Activated effector memory CD4-positive, alpha-beta T cell treated with Interleukin-2 at 50 U/mL for 16 hours (primary cell): ENCODE results near the gene NKX6-2.
"Not testable (repeated sequence)": the region's sequence is repeated elsewhere in the genome, so short reads cannot be mapped to it uniquely, and the experiment has no call there.

Experiments used
- DNase-seq: peaks from one replicate; pipeline ENCODE4 v3.0.0-alpha.2; 2020

The NKX6-2 gene

GRCh38 chr10:132752378-132752777 is 33.6 kb downstream of the NKX6-2 start:
- DNase-seq = no peak

GRCh38 chr10:132750936-132751335 is 35.0 kb downstream of the NKX6-2 start:
- no peak for DNase-seq

GRCh38 chr10:132749371-132749795 is 36.6 kb downstream of the NKX6-2 start:
- no peak for DNase-seq

GRCh38 chr10:132748545-132749370 is 37.2 kb downstream of the NKX6-2 start:
- DNase-seq = no peak

- DNase-seq = no peak
These were observed 37.8 kb downstream of the NKX6-2 start for GRCh38 chr10:132748135-132748534.

DNA sequence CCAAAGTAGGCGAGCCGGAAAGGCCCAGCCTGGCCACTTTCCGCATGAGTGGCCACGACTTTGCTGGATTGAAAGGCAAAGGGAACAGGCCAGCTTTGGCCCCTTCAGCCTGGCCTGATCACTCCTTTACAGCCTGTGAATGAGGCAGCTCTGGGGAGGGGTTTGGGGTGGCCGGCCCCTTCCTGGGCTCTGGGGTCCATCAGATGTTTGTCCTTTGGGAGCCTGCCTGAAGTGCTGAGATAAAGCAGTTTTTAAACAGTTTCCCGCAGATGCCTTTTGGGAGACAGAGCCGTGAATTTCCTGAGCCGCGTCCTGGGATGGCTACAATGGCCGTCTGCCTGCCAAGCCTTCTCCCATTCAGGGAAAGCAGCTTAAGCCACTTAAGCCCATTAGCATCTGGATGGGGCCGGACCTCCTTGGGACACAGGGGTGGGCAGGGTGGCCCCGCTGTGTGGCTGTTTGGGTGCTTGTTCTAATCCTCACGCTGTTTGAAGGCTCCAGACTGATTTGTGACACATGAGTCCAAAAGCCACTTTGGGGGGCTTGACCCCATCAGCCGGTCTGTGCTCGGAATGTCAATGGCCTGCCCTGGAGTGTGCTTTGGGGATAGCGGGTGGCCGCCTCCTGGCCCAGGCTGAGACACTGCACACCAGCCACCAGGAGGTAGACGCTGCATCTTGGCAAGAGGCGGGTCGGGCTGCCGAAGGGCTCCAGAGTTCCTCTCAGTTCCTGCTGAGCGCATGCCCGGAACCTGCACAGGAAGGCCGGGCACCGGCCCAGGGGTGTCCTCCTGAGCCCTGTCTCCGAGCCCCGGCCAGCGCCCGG is 38.9 kb downstream of the NKX6-2 start:
- no peak for DNase-seq

DNA sequence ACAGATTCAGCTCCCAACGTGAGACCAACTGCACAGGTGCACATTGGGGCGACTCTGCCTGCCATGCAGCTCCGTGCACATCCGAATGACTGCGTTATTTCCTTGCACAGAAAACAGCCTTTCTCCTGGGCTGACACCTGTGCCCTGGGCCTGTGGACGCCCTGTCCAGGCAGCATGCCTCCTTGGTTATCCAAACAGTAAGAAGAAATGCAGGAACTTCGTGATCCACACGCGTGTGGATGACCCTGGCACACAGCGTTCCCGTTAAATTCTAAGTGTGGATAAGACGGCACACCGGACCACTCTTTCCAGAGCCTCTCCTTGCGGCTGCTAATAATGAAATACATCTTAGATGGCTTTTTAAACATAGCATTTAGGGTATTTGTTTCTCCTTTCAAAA is 39.6 kb downstream of the NKX6-2 start:
- DNase-seq = no peak

DNA sequence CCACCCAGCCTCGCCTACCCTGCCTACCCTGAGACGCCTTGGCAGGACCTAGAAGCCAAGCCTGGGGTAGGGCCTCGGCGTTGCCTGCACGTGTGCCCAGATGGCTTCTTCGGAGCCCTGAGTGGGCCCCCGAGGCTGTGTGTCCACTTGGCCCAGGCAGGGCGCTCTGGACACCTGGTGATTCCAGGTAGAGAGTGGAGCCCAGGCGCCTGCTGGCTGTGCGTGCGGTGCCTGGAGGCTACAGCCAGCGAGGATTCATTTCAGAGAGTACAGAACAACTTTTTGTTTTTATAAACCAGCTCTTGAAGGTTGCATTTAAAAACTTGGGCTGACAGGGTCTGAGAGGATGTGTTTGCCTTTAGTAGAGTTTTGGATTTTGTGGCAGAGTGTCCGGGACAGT is 40.0 kb downstream of the NKX6-2 start:
- no peak for DNase-seq

DNA sequence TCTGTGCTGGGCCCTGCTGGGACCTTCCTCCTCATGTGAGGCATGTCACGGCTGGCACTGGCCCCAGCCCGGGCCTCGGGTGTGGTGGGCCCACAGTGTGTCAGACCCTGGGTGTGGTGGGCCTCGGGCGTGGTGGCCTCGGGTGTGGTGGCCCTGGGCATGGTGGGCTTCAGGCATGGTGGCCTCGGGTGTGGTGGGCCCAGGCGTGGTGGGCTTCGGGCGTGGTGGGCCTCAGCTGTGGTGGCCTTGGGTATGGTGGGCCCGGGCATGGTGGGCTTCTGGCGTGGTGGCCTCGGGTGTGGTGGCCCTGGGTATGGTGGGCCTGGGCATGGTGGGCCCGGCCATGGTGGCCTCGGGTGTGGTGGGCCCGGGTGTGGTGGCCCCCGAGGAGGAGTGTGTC is 40.4 kb downstream of the NKX6-2 start:
- no peak for DNase-seq

- DNase-seq = no peak
These were observed 41.1 kb downstream of the NKX6-2 start for GRCh38 chr10:132744839-132745238.

- DNase-seq = no peak
These were observed 41.9 kb downstream of the NKX6-2 start for GRCh38 chr10:132743925-132744490.

DNA sequence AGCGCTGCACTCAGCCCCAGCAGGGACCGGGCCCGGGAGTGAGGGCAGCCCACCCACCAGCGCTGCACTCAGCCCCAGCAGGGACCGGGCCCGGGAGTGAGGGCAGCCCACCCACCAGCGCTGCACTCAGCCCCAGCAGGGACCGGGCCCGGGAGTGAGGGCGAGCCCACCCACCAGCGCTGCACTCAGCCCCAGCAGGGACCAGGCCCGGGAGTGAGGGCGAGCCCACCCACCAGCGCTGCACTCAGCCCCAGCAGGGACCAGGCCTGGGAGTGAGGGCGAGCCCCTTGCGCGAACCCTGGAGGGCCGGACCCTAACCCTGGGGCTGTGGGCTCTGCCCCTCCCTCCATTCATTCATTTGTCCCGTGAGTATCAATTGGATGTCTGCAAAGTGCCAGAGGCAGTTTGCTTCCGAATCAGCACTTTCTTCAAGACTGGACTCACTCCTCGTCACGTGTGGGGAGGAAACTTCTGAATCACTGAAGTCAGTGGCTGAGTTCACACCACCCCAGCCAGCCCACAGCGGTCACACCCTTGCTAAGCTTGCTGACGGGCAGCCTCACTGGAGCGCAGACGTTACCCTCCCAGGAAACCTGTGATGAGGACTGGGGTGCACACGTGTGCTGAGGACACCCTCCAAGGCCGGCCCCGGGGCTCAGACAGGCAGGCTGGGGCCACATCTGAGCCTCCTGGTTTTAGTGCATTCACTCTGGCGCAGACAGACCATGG is 42.6 kb downstream of the NKX6-2 start:
- not testable (repeated sequence) for DNase-seq

DNA sequence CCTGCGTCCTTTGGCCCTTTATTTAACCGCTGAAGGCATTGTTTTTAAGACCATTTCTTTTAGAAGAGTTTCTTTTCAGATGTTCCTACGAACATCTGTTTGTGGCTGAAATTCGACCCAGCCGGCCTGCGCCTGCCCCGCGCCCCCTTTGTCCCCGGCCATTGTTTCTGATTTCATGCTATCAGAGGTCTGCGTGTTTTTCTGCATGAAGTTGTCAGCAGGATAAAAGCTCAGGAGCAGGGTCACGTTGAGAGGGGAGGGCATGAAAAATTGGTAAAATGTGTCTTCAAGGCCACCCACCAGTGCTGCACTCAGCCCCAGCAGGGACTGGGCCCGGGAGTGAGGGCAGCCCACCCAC is 43.1 kb downstream of the NKX6-2 start:
- DNase-seq = no peak

GRCh38 chr10:132742167-132742836 is 43.6 kb downstream of the NKX6-2 start:
- no peak for DNase-seq

DNA sequence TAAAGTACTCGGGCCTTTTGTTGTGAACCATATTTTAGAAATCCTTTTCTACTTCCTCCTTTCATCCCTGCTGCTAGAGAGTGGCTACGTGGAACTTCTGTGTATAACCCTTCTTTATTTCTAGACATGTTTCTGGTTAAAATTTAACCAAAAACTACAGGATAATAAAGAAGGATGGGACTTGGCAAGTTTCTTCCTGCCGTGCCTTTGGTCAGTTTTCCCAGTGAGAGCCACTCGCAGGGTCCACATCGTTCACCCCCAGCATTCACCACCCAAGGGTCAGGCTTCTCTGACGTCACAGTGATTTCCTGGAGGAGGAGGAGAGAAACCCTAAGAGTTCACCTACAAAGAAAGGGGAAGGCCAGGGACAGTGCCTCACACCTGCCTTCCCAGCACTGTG is 45.4 kb downstream of the NKX6-2 start:
- DNase-seq = no peak

DNA sequence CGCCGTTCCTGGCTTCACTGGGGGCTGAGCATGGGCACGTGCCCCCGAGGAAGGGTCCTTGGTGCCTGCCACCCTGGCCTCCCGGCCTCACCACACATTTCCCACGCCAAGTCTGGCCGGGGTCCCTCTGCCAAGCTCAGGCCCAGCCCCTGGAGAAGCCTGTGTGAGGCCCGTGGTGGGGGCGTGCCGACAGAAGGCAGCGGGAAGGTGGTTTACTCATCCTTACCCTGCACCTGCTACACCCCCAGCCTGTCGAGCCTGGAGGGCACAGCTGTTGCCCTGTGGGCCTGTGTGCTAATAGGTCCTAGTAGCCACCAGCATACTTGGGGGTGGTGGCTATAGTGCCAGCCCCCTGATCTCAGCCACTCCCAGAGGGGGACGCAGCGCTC is 46.7 kb downstream of the NKX6-2 start:
- no peak for DNase-seq

DNA sequence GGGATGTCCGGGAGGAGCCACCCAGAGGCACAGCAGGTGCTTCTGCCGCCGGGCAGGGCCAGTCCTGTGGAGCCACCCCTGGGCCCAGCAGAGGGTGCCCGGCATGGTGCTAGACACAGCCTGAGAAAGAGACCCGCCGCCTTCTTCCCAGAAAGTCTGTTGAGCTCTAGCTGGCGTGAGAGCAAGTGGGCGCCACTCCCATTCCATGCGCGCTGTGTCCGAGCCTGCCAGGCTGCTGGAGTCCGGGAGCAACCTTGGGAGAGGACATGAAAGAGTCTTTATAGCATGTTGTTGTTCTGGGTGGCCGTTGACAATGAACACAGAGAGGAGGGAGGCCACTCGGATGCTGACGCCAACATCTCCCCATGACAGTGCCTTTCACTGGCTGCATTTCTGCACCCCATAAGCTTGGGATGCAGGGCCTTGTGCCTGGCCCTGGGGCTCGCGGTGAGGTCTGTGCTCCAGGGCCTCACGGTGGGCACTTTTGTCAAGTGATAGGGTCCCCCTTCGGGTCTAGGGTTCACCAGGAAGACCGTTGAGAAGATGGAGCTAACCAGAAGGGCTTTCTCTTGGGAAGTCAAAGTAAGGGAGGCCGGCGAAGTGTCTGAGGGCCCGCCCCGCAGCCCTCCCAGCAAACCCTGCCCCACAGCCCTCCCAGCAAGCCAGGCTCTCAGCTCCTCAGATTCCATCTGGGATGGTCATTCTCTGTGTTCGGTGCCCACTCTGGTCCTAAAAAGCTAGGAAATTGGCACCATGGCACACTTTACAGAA is 47.3 kb downstream of the NKX6-2 start:
- DNase-seq = no peak

- DNase-seq = no peak
These were observed 48.4 kb downstream of the NKX6-2 start for GRCh38 chr10:132737390-132738048.

DNA sequence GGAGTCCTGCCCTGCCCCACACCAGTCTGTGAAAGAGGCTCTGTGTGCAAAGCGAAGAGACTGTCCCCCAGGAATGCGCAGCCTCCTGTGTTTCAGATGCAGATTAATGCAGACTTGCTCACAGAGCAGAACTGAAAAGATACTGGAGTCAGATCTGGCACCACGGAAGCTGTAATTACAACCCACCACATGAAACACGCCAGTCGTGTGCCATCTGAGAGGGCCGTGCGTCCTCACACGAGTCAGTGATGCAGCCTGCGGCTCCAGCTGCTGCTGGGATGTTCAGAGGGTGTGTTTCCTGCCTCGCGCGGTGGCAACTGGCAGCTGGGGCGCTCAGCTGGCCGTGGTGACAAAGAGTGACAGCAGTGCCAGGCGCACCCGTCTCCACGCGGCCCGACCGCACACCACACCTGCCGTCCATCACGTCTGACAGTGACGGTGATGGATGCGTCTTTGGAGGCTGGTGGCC is 50.0 kb downstream of the NKX6-2 start:
- DNase-seq = no peak

DNA sequence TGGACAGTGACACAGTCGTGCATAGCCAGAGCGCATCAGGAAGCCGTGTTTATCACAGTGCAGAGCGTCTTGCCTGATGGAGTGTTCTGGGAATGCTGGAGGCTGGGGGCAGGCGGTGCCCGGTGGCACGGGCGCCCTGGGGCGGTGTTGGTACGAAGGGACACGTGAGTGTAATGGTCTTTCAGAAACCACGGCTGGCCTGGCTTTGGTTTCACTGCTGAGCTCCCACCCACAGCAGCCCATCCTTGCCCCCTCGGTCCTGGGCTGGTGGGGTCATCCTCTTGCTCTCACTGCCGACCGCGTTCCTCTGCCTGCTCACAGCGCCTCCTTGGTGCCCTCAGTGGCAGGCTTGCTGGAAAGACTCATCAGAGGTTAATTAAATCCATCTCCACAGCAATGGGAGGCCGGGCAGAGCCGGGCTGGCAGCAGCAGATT is 50.6 kb downstream of the NKX6-2 start:
- no peak for DNase-seq

GRCh38 chr10:132733926-132734325 is 52.0 kb downstream of the NKX6-2 start:
- no peak for DNase-seq
